ENCODE data around the gene GALNT14. TPM values are rescaled to one million over a fixed set of nuclear protein-coding genes. Genes with fewer than 3 reads are reported as not detected.

The GALNT14 gene
- total RNA-seq, 1 donor from 2014 or later: 6.4 TPM

DNA sequence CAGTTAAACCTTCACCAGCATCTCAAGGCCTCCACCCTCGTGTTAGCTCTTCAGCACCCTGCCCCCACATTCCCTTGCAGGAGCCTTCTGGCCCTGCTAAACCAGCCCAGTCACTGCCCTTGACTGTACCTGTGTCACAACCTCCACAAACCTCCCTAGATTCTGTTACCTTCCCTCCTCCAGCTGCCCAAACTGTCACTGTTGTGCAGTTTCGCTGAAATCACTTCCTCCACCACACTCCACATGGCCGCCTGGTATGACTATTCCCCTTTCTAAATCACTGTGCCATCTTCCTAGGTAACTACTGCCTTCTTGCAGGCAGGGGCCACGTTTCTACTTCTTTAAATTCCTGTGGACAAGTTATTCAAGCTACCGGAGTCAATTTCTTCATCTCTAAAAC is 160.2 kb downstream of the GALNT14 start:
- Histone ChIP-seq H3K4me1 (peaks cover 7% of the 10 kb centered on the region), H4K20me1 (ENCODE audit: low read depth) (no peaks in the 10 kb centered on the region), H3K9ac (no peak overlapping the region), H3K27ac (no peak overlapping the region), H3F3A (ENCODE audit: low read depth) (no peaks in the 10 kb centered on the region), H3K9me3 (ENCODE audit: low read depth) (no peaks in the 10 kb centered on the region), H3K27me3 (no peaks in the 10 kb centered on the region), H3K4me3 (no peak overlapping the region), H3K36me3 (no peaks in the 10 kb centered on the region), H3K4me2 (no peak overlapping the region), H3K79me2 (ENCODE audit: low read depth) (no peaks in the 10 kb centered on the region), H2AFZ (replicated peaks) (no peak overlapping the region)
- Mint-ChIP-seq H3K4me1 (peaks cover 23% of the 10 kb centered on the region), H3K27ac (no peak overlapping the region), H3K9me3 (no peaks in the 10 kb centered on the region), H3K27me3 (ENCODE audit: insufficient read depth, low read depth) (peaks cover 3% of the 10 kb centered on the region), H3K36me3 (no peaks in the 10 kb centered on the region), H3K4me3 (no peak overlapping the region)
- no peak for DNase-seq (ENCODE audit: low spot score)
- TF ChIP-seq CTCF (IDR thresholded peaks at IDR 0.05) (no peak), EZH2 (IDR thresholded peaks at IDR 0.05) (no peak), EZH2phosphoT487 (IDR thresholded peaks at IDR 0.05) (no peak)

GRCh38 chr2:30975156-30975555 is 163.1 kb downstream of the GALNT14 start:
- H3K4me3 Mint-ChIP-seq: no peak overlapping the region

GRCh38 chr2:30974554-30974953 is 163.7 kb downstream of the GALNT14 start:
- H3K36me3 ChIP-seq: no peaks in the 10 kb centered on the region
- H3F3A ChIP-seq (ENCODE audit: low read depth): no peaks in the 10 kb centered on the region
- H3K4me1 Mint-ChIP-seq: peaks cover 8% of the 10 kb centered on the region
- no peak overlapping the region for H2AFZ ChIP-seq (replicated peaks)
- no peak overlapping the region for H3K4me2 ChIP-seq
- H3K36me3 Mint-ChIP-seq: no peaks in the 10 kb centered on the region
- H4K20me1 ChIP-seq (ENCODE audit: low read depth): no peaks in the 10 kb centered on the region
- no peaks in the 10 kb centered on the region for H3K9me3 ChIP-seq (ENCODE audit: low read depth)
- H3K27ac Mint-ChIP-seq: no peak overlapping the region
- no peaks in the 10 kb centered on the region for H3K4me1 ChIP-seq
- H3K4me3 ChIP-seq: no peak overlapping the region
- no peaks in the 10 kb centered on the region for H3K27me3 ChIP-seq
- H3K27me3 Mint-ChIP-seq (ENCODE audit: insufficient read depth, low read depth): peaks cover 6% of the 10 kb centered on the region
- no peak overlapping the region for H3K9ac ChIP-seq
- no peak for TF ChIP-seq EZH2 (IDR thresholded peaks at IDR 0.05)
- no peak for TF ChIP-seq EZH2phosphoT487 (IDR thresholded peaks at IDR 0.05)
- no peak for TF ChIP-seq CTCF (IDR thresholded peaks at IDR 0.05)
- H3K9me3 Mint-ChIP-seq: no peaks in the 10 kb centered on the region
- H3K4me3 Mint-ChIP-seq: no peak overlapping the region
- no peak overlapping the region for H3K27ac ChIP-seq
- H3K79me2 ChIP-seq (ENCODE audit: low read depth): no peaks in the 10 kb centered on the region
- DNase-seq (ENCODE audit: low spot score): no peak

More at GRCh38 chr2:30975156-30975555, 163.1 kb downstream of the GALNT14 start:
- Histone ChIP-seq H3K4me3 (no peak overlapping the region), H3K27me3 (no peaks in the 10 kb centered on the region), H3K9ac (no peak overlapping the region), H3K4me1 (no peaks in the 10 kb centered on the region), H3K27ac (no peak overlapping the region), H3F3A (ENCODE audit: low read depth) (no peaks in the 10 kb centered on the region), H3K36me3 (no peaks in the 10 kb centered on the region), H3K4me2 (no peak overlapping the region), H2AFZ (replicated peaks) (no peak overlapping the region), H3K9me3 (ENCODE audit: low read depth) (no peaks in the 10 kb centered on the region), H3K79me2 (ENCODE audit: low read depth) (no peaks in the 10 kb centered on the region), H4K20me1 (ENCODE audit: low read depth) (no peaks in the 10 kb centered on the region)
- H3K4me1 Mint-ChIP-seq: peaks cover 12% of the 10 kb centered on the region
- DNase-seq (ENCODE audit: low spot score): no peak
- H3K9me3 Mint-ChIP-seq: no peaks in the 10 kb centered on the region
- H3K27ac Mint-ChIP-seq: no peak overlapping the region
- peaks cover 6% of the 10 kb centered on the region for H3K27me3 Mint-ChIP-seq (ENCODE audit: insufficient read depth, low read depth)
- H3K36me3 Mint-ChIP-seq: no peaks in the 10 kb centered on the region
- no peak for TF ChIP-seq CTCF (IDR thresholded peaks at IDR 0.05)
- TF ChIP-seq EZH2phosphoT487 (IDR thresholded peaks at IDR 0.05): no peak
- TF ChIP-seq EZH2 (IDR thresholded peaks at IDR 0.05): no peak
